IMR-90 (cell line): ENCODE measurements around the gene ITGB1BP1. TPM values are rescaled to one million over a fixed set of nuclear protein-coding genes. Genes with fewer than 3 reads are reported as not detected.

Experiments
- ATAC-seq: fragments of 200-7000 bp; cut with Tn5 transposase; 2 replicates; pipeline ENCODE4 v1.9.1; 2020; ENCODE audit warnings: low read depth, mild to moderate bottlenecking, moderate library complexity
- BruUV-seq: library from RNA; stranded (reverse); fragments of 400-500 nt; replicated peaks from 2 replicates; lab custom pipeline; 2021; lab: Mats Ljungman, UMichigan
- CTCF ChIA-PET: fragments of 300-600 bp; formaldehyde crosslinking; extraction: SDS; loops from one replicate; lab custom pipeline; 2021; ENCODE audit warnings: antibody characterized with exemption; lab: Yijun Ruan, JAX
- POLR2A ChIA-PET: fragments of 300-600 bp; sonication (Branson Sonifier 250); formaldehyde crosslinking; loops from one replicate; lab custom pipeline; 2022; ENCODE audit warnings: antibody characterized with exemption; ENCODE audit not compliant: unreplicated experiment; lab: Charles Lee
- DNase-seq: peaks from one replicate; pipeline ENCODE4 v3.0.0; 2013
- H2AFZ ChIP-seq: replicated peaks from 2 replicates; pipeline ENCODE3; 2013; ENCODE audit warnings: low read length, mild to moderate bottlenecking; ENCODE audit not compliant: poor library complexity
- H2AK5ac ChIP-seq: 2 replicates; pipeline ENCODE4 v1.6.1; 2013; ENCODE audit warnings: low read depth, low read length, inconsistent platforms
- H2AK9ac ChIP-seq: replicated peaks from 2 replicates; pipeline ENCODE3; 2013; ENCODE audit warnings: mild to moderate bottlenecking, low read depth, low read length, moderate library complexity; ENCODE audit not compliant: poor library complexity
- H2BK120ac ChIP-seq: 2 replicates; pipeline ENCODE4 v1.6.1; 2013; ENCODE audit warnings: low read depth, low read length, inconsistent platforms
- H2BK15ac ChIP-seq: 3 replicates; pipeline ENCODE4 v1.6.1; 2013; ENCODE audit warnings: low read depth, low read length, inconsistent platforms
- H2BK20ac ChIP-seq: 2 replicates; pipeline ENCODE4 v1.6.1; 2013; ENCODE audit warnings: low read depth, mild to moderate bottlenecking, inconsistent platforms, low read length, moderate library complexity
- H2BK5ac ChIP-seq: 2 replicates; pipeline ENCODE4 v1.6.1; 2013; ENCODE audit warnings: mild to moderate bottlenecking, low read depth, low read length, inconsistent platforms; ENCODE audit not compliant: poor library complexity, severe bottlenecking
- H3K14ac ChIP-seq: replicated peaks from 2 replicates; pipeline ENCODE4 v1.6.1; 2013; ENCODE audit warnings: low read depth, low read length, inconsistent platforms
- H3K18ac ChIP-seq: 2 replicates; pipeline ENCODE4 v1.6.1; 2013; ENCODE audit warnings: low read depth, low read length, control low read depth
- H3K23ac ChIP-seq: 2 replicates; pipeline ENCODE4 v1.6.1; 2013; ENCODE audit warnings: low read depth, low read length, inconsistent platforms
- H3K27ac ChIP-seq: 2 replicates; pipeline ENCODE4 v1.5.1; 2013; ENCODE audit warnings: mild to moderate bottlenecking, control low read depth, low read length; ENCODE audit not compliant: insufficient read depth
- H3K27me3 ChIP-seq: 2 replicates; pipeline ENCODE4 v1.6.1; 2013; ENCODE audit warnings: low read length; ENCODE audit not compliant: control insufficient read depth, insufficient read depth
- H3K36me3 ChIP-seq: 2 replicates; pipeline ENCODE4 v1.6.1; 2013; ENCODE audit warnings: low read length, mixed read lengths; ENCODE audit not compliant: control insufficient read depth, insufficient read depth
- H3K4ac ChIP-seq: 2 replicates; pipeline ENCODE4 v1.6.1; 2013; ENCODE audit warnings: low read depth, low read length, inconsistent platforms
- H3K4me1 ChIP-seq: 2 replicates; pipeline ENCODE4 v1.6.1; 2013; ENCODE audit warnings: low read length, mixed read lengths; ENCODE audit not compliant: control insufficient read depth, insufficient read depth
- H3K4me2 ChIP-seq: 2 replicates; pipeline ENCODE4 v1.6.1; 2013; ENCODE audit warnings: low read depth, mild to moderate bottlenecking, control low read depth, low read length, moderate library complexity
- H3K4me3 ChIP-seq: 2 replicates; pipeline ENCODE4 v1.5.1; 2013; ENCODE audit warnings: low read depth, mild to moderate bottlenecking, control low read depth, low read length, moderate library complexity; ENCODE audit not compliant: insufficient read depth
- H3K56ac ChIP-seq: 2 replicates; pipeline ENCODE4 v1.6.1; 2013; ENCODE audit warnings: low read length, inconsistent platforms; ENCODE audit not compliant: insufficient read depth; ENCODE audit errors: extremely low read depth
- H3K79me1 ChIP-seq, 2 experiments: 2 replicates each; pipeline ENCODE4 v1.6.1; 2013; ENCODE audit warnings: low read length in 2 of 2, inconsistent platforms in 1 of 2, low read depth in 1 of 2
- H3K9ac ChIP-seq: 2 replicates; pipeline ENCODE4 v1.6.1; 2013; ENCODE audit warnings: low read depth, low read length, control low read depth
- H3K9me1 ChIP-seq: 2 replicates; pipeline ENCODE4 v1.6.1; 2013; ENCODE audit warnings: low read length, inconsistent platforms; ENCODE audit not compliant: insufficient read depth
- H3K9me3 ChIP-seq: 2 replicates; pipeline ENCODE4 v1.6.1; 2013; ENCODE audit warnings: low read length; ENCODE audit not compliant: control insufficient read depth, insufficient read depth
- H4K20me1 ChIP-seq: 2 replicates; pipeline ENCODE4 v1.6.1; 2013; ENCODE audit warnings: low read length, inconsistent platforms; ENCODE audit not compliant: insufficient read depth
- H4K5ac ChIP-seq: 2 replicates; pipeline ENCODE4 v1.6.1; 2013; ENCODE audit warnings: mild to moderate bottlenecking, low read depth, low read length, control low read depth
- H4K8ac ChIP-seq, 2 experiments: 2 replicates each; pipeline ENCODE4 v1.6.1; 2013; ENCODE audit warnings: low read depth in 2 of 2, low read length in 2 of 2, control low read depth in 1 of 2, inconsistent platforms in 1 of 2
- H4K91ac ChIP-seq: 2 replicates; pipeline ENCODE4 v1.6.1; 2013; ENCODE audit warnings: low read depth, low read length, inconsistent platforms; ENCODE audit not compliant: insufficient read depth
- FOS ChIP-seq: fragments of 150-350 bp; IDR thresholded peaks from 2 replicates; pipeline ENCODE4 v1.6.1; 2016; ENCODE audit warnings: low read depth, low read length
- MAFK ChIP-seq: IDR thresholded peaks from 2 replicates; pipeline ENCODE4 v1.6.1; 2012; ENCODE audit warnings: low read depth, low read length, improper control_type of control experiment
- NFE2L2 ChIP-seq: fragments of 150-350 bp; IDR thresholded peaks from 2 replicates; pipeline ENCODE4 v1.6.1; 2016; ENCODE audit warnings: low read depth, mild to moderate bottlenecking, low read length
- RFX5 ChIP-seq: IDR thresholded peaks from 2 replicates; pipeline ENCODE4 v1.8.0; 2012; ENCODE audit warnings: low read depth, mild to moderate bottlenecking, low read length, moderate library complexity
- SMC3 ChIP-seq: fragments of 150-350 bp; IDR thresholded peaks from 2 replicates; pipeline ENCODE4 v1.6.1; 2016; ENCODE audit warnings: low read depth, mild to moderate bottlenecking, antibody characterized with exemption, low read length, moderate library complexity
- WGBS, 2 experiments: methylation state at CpG; one replicate each; pipeline versions ENCODE4 v1.1.5 to v1.1.7; 2013; ENCODE audit warnings: missing lambda C conversion rate in 2 of 2; ENCODE audit not compliant: insufficient read length in 1 of 2; ENCODE audit errors: extremely low coverage in 2 of 2; 5-methylcytosine and 5-hydroxymethylcytosine counted together
- dilution Hi-C: fragments of 300-500 bp; cut with HindIII; formaldehyde crosslinking; loops from one replicate; pipeline ENCODE4 v1.14.3; 2018; ENCODE audit warnings: low sequenced_read_pairs; ENCODE audit not compliant: unreplicated experiment
- in situ Hi-C: fragments of 300-500 bp; cut with MboI; formaldehyde crosslinking; loops from 3 replicates; pipeline ENCODE4 v1.14.3; 2019; ENCODE audit warnings: low sequenced_read_pairs, inconsistent platforms, mixed read lengths
- intact Hi-C: fragments of 100-400 bp; cut with micrococcal nuclease; formaldehyde crosslinking; loops from 2 replicates; pipeline ENCODE4 v1.10.0; 2022
- polyA plus RNA-seq, 3 experiments: library from polyadenylated mRNA; depleted of rRNA; stranded (reverse); fragments of >200 nt; gene quantifications; 2 replicates each; pipeline ENCODE4 v1.2.3, GENCODE V29; 2012; ENCODE audit warnings: low replicate concordance in 1 of 3
- total RNA-seq: library from RNA; depleted of rRNA; stranded (reverse); fragments of >200 nt; gene quantifications from 2 replicates; pipeline ENCODE4 v1.2.3, GENCODE V29; 2012
- TF ChIP-seq, protein P1 (sequence below): conservative IDR thresholded peaks from 2 replicates; pipeline ENCODE4 v1.5.1; 2012; ENCODE audit warnings: mild to moderate bottlenecking, low read depth, low read length, improper control_type of control experiment

The ITGB1BP1 gene
- total and polyA plus RNA-seq, 2 of the 4 experiments (the other 2 are of a cell fraction): 48.6 to 88.1 TPM

DNA sequence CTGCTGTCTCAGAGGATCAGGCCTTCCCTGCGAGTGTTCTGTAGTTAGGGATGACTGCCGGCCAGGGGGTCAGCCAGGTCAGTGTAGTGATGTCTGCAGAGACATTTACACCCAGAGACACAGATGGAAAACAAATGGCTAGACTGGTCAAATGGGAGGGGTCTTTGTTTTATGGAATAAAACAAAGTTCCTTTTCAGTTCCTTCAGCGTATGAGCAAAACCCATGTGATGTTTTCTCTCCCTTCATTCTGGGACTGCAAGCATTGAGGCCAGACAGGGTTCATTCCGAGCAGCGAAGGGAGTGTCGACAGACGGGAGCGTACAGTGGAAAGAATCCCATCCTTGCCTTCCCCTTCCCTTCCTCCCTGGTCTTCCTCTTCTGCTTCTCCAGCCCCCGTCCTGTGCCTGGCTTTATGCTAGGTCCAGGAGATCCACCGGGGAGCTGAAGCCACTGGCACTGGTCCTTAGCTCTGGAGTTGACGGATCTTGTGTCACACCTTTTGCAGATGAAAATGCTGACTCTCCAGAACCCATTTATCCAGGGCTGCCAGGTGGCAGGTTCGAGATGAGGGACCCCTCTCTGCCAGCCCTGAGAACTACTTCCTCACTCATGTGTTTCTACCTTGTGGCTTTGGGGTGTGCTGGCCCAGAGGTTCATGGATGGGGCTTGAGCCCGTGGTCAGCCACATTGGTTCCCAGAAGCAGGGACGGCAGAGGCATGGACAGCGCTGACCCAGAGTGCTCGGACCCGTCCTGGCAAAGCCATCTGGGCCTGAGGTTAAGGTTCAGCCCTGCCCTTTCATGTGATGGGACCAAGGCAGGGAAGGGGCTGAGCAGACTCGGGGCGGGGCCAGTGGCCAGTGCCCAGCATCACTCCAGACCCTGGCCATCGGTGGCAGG, 24.2 kb downstream of the ITGB1BP1 start:
- H4K5ac ChIP-seq: no peak overlapping the region
- peaks cover 7% of the 10 kb centered on the region for H3K4me1 ChIP-seq
- H2AFZ ChIP-seq: no peak overlapping the region
- no TSS peak for BruUV-seq
- H4K8ac ChIP-seq: no peak overlapping the region
- peak overlapping the region; percentile 1; the same call in 1 of the 2 replicates for H3K27ac ChIP-seq
- H3K36me3 ChIP-seq: peaks cover 37% of the 10 kb centered on the region
- ChIA-PET CTCF (no interaction called here), POLR2A (no interaction called here)
- no peak overlapping the region for H4K91ac ChIP-seq
- H3K9me1 ChIP-seq: peaks cover 10% of the 10 kb centered on the region
- H3K9me3 ChIP-seq: no peaks in the 10 kb centered on the region
- peak overlapping the region; percentile 34 for H2AK9ac ChIP-seq
- H3K79me1 ChIP-seq: peaks cover 3 to 34% of the 10 kb centered on the region in 2 experiments; a peak in 3 of 4 replicates
- H3K27me3 ChIP-seq: no peaks in the 10 kb centered on the region
- H3K4me3 ChIP-seq: no peak overlapping the region
- H2BK120ac ChIP-seq: no peak overlapping the region
- H4K20me1 ChIP-seq: peaks cover 10% of the 10 kb centered on the region; the same call in 1 of the 2 replicates
- H3K18ac ChIP-seq: no peak overlapping the region
- no peak overlapping the region for H2BK20ac ChIP-seq
- TF ChIP-seq NFE2L2 (no peak), FOS (no peak), MAFK (no peak), RFX5 (no peak), SMC3 (no peak)
- TF ChIP-seq, protein P1, sequence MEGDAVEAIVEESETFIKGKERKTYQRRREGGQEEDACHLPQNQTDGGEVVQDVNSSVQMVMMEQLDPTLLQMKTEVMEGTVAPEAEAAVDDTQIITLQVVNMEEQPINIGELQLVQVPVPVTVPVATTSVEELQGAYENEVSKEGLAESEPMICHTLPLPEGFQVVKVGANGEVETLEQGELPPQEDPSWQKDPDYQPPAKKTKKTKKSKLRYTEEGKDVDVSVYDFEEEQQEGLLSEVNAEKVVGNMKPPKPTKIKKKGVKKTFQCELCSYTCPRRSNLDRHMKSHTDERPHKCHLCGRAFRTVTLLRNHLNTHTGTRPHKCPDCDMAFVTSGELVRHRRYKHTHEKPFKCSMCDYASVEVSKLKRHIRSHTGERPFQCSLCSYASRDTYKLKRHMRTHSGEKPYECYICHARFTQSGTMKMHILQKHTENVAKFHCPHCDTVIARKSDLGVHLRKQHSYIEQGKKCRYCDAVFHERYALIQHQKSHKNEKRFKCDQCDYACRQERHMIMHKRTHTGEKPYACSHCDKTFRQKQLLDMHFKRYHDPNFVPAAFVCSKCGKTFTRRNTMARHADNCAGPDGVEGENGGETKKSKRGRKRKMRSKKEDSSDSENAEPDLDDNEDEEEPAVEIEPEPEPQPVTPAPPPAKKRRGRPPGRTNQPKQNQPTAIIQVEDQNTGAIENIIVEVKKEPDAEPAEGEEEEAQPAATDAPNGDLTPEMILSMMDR: no peak
- H3K9ac ChIP-seq: no peak overlapping the region
- dilution Hi-C loops (no loop called here), intact Hi-C loops (no loop called here), in situ Hi-C loops (no loop called here)
- H3K4ac ChIP-seq: no peak overlapping the region; the same call in 1 of the 2 replicates
- no peak overlapping the region for H3K23ac ChIP-seq
- H3K56ac ChIP-seq: no peak overlapping the region
- WGBS, 2 experiments: 86% methylated on average over 14 of the region's 20 CpGs; no CpG with 5 or more reads in 1 of the 2 experiments
- no peak overlapping the region for H3K4me2 ChIP-seq
- no peak for DNase-seq
- H2BK15ac ChIP-seq: no peak overlapping the region
- no peak overlapping the region for H2AK5ac ChIP-seq
- 0 out of 2 replicates have a peak overlapping the region, but pooled peaks have one; percentile 28 for H3K14ac ChIP-seq
- ATAC-seq: no peak
- H2BK5ac ChIP-seq: no peak overlapping the region
